CD4-positive, alpha-beta T cell treated with Interleukin-15 for 1 hour (primary cell): ENCODE results near the gene PICALM.
"Not testable (repeated sequence)": the region's sequence is repeated elsewhere in the genome, so short reads cannot be mapped to it uniquely, and the experiment has no call there.

Experiments
- DNase-seq: peaks from one replicate; pipeline ENCODE4 v3.0.0-alpha.2; 2020

Gene PICALM

DNA sequence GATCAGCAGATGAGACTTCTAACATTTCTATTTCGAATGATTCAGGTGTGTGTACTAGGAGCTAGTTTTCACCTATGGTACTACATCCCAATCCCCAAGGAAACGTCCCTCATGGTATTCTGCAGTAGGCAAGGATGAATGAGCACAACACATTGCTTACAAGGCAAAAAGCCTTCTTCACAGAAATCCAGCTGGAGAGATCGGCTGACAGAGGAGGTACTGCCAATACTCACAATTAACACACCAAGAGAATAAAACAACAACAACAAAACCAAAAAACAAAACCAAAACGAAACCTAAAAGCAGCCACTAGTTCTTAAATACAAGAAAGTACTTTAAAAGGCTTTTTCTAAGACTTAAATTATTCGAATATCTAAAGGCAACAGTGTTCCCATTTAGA, 101.4 kb downstream of the PICALM start:
- no peak for DNase-seq

DNA sequence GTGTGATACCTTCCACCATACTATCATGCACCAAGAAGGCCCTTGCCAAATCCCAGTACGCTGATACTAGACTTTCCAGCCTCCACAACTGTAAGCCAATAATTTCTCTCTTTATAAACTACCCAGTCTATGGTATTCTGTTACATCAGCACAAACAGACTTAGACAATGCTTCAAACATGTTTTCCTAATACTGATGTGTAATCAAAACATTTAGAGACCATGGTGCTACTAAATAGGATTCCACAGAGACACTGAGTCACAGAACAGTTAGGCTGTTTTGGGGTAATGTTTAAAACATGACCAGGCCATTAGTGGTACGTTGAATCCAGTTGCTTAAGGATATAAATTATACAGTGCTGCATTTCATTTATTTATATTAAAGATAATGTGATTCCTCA, 103.7 kb downstream of the PICALM start:
- DNase-seq: no peak

DNA sequence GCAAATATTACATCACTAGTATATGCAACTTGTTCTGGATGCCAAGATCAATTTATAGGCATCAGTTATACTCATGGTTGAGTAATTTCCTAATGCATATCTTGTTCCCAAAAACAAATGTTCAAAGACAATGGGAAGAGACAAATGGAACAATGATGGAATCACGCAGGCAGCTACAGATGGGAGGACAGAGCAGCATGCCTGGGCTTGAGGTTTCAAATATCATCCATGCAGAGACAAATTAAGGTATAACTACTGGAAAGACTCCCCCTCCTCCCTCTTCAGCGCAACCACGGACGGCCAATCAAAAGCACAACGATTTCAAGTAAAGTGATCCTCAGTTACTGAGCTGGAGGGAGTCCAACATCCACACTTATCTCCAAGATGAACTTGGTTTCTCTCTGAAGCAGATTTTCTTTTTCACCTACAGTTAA, 106.9 kb downstream of the PICALM start:
- no peak for DNase-seq

DNA sequence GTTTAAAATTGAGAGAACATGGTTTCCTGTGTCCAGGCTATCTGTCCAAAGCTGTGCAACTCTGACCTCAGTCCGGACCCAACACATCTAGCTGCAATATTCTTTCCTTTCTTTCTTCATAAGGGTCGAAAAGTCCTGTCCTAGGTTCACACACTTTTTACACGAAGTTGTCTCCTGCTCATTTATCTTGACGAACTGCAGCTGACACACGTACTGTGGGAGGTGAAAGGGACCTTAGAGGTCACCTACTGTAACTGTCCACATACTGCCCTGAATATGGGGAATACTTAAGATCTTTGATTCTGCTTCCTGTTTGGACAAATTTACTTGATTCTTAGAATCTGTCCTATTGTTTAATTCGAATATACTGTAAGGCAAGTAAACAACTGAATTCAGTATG, 107.8 kb downstream of the PICALM start:
- no peak for DNase-seq

DNA sequence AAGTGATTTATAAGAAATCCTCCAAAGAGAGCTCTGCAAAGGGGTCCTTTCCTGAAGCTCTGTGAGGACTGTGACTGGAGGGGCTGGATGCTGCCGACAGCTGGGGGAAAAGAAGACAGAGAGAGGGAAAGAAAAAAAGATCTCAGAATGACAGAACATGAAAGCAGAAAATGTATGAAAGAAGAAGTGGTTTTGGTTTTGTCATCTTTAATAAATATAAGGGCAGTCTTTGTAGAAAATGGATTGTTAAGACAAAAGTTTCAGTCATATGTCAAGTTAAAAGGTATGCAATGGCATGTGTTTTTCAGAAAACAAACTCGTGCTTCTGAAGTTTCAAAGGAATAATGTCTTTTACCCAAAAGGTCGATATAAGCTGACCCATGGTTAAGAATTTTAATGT, 108.2 kb downstream of the PICALM start:
- no peak for DNase-seq

DNA sequence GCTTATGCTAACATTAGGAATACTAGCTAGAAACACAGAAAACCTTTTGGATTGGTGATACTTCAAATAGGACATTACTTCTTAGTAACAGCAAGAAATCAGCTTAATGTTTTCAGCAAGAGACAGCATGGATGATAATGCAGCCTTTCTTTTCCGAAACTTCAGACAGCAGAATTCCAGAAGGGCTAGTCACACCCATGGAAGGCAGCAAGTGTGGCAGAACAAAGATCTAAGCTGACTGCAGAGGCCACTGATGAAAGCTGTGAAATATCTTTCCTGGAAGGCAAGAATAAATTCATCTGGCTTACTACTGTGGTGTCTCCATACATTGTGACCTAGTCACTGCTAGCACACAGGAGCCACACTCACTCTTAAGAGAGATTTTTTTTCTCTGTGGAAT, 113.4 kb downstream of the PICALM start:
- DNase-seq: no peak

DNA sequence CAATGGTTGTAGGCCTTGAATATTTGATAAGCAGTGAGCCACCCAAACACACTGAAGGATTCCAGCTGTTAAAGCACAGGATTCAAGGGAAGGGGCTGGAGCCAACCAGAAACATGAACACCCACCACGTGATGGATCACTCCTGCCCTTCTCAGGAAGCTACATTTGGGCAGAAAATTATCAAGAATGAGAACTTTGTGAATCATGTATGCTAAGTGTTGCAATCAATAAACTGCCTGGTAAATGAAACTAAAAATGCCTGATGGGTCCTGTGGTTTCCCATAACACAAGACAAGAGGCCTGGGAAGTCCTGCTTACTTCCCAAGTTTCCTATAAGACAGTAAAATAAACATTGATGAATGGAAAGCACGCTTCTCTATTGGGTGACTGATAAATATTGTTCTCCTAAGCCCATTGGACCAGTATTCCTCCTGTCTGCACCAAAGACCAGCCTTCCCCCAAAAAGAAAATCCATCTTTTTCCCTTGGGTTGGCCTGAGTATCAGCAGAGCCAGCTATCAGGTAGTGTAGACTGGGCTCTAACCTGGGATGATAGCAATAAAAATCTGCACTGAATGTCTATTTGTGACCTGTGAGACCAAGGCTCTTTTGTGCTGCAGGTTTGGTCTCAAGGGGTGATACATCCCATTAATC, 115.3 kb downstream of the PICALM start:
- no peak for DNase-seq

DNA sequence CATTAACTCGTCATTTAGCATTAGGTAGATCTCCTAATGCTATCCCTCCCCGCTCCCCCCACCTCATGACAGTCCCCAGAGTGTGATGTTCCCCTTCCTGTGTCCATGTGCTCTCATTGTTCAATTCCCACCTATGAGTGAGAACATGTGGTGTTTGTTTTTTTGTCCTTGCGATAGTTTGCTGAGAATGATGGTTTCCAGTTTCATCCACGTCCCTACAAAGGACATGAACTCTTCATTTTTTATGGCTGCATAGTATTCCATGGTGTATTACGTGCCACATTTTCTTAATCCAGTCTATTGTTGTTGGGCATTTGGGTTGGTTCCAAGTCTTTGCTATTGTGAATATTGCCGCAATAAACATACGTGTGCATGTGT, 116.8 kb downstream of the PICALM start:
- DNase-seq: not testable (repeated sequence)

DNA sequence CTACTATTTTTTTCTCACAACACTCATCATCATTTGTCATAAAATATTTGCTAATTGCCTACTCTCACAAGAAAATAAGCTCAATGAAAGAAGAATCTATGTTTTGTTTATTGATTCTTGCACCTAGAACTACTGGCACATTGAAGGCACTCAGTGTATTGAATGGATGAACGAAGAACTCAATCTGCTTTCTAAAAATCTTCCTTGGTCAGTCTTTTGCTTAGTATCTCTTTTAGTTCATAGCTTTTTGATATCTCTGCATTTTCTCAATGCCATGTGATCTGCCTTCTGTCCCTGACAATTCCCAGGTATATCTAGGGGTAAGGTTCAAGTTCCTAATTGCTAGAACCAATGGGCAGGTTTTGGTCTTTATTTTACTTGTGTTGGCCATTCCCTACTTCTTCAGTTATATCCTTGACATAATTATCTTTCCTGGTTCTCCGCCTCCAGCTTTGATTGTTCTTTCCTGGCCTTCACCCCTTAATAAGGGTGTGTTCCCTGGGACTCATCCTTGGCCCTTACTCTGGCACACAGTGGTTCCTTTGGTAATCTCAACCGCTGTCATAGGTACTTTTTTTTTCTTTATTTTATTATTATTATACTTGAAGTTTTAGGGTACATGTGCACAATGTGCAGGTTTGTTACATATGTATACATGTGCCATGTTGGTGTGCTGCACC, 117.3 kb downstream of the PICALM start:
- DNase-seq: no peak

DNA sequence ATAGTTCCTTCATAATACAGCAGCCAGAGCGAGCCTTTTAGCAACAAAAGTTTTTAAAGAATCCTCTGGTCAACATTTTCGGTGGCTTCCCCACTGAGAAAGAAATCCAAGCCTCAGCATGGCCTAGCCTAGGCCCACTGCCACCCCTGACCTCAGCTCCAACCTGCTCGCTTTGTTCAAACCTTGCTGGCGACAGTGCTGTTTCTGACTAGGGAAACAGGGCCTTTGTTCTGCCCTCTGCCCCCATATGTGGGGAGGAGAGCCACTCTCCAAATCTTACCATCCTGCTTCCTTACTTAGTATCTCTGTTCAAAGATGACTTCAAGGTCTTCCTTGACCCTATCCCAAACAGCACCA, 117.9 kb downstream of the PICALM start:
- no peak for DNase-seq

DNA sequence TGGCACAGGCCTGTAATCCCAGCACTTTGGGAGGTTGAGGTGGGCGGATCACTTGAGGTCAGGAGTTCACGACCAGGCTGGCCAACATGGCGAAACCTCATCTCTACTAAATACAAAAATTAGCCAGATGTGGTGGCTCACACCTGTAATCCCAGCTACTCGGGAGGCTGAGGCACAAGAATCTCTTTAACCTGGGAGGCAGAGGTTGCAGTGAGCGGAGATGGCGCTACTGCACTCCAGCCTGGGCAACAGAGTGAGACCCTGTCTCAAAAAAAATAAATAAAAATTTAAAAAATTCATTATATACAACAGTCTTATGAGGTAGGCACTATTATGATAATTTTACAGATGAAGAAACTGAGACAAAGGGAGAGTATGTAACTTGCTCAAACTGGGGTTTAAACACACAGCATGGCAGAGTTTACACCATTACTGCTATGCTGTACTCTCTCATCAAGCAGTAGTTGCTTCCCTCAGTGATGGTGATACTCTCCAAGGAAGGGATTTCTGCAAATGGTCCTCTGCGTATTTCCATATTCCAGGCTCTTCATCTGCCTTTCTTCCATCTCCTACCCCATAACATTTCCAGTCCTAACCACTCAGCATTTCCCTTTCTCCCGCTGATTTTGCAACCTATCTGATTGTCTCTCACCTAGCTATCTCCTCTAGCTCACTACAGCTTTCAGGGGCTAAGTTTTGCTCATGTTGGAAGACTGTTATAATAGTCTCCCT, 118.4 kb downstream of the PICALM start:
- DNase-seq: no peak

DNA sequence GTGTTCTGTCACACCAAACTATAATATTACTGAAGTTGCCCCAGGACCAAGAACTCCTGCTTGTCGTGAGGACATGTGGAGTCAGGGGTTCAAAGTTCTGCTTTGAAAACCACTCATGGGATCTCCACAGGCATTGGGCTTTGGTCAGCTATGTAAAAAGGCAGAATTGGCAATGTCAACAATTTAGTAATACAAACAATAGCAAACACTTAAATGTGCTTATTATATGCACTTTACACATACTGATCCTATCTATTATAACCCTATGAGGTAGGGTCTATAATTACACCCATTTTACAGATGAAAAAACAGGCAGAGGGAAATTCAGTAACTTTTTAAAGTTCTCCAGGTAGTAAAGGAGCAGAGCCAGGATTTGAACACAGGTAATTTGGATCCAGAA, 119.1 kb downstream of the PICALM start:
- DNase-seq: no peak

DNA sequence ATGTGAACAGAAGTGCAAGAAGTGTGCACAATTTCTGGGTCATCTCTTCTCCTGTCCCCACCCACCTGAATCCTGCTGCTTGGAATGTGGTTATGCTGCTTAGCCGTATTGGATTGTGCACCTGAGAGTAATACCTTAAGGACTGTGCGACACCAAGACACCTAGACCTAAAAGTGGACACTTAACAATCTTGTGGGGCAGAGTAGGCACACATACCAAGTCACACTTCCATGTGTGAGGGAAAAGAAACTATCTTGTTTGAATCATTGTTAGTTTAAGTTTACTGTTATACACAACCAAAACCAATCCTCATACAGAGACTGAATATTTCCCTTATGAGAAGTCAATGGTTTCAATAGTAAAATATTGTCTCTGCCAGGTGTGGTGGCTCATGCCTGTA, 120.0 kb downstream of the PICALM start:
- no peak for DNase-seq

DNA sequence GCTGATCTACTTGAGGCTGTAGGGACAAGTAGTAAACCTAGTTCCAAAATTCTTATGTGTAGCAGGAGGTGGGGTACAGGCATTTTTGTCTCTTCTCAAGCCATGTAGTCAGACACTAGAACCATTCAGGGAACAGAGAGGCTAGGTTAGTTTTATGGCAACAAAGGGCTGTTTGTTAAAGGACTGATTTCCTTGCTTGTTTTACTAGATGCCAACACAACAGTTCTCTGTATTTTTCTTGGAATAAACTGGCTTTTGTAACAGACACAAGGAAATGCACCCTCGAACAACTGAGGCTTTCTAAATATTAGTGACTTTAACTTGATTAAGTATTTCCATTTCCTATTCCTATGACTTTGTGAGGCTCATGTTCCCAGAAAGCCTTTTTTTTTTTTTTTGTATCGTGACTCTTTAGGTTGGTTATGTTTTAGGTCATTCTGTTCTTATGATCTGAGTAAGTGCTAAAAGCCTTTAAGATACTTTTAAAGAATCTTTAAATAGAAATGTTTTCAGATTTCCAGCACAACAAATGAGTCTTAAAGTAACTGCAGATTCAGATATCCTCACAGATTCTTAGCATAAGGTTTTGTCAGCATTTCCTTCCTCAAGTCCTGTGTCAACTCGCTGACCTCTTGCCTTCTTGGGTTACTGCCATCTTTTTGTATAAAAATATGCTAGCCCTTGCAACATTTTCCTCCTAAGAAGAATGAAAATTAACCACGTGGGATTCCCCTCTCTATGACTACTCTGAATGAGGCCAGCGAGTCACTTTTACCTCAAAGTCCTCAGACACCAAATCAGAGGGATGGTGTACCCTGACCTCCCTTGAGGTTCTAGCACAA, 121.2 kb downstream of the PICALM start:
- no peak for DNase-seq

DNA sequence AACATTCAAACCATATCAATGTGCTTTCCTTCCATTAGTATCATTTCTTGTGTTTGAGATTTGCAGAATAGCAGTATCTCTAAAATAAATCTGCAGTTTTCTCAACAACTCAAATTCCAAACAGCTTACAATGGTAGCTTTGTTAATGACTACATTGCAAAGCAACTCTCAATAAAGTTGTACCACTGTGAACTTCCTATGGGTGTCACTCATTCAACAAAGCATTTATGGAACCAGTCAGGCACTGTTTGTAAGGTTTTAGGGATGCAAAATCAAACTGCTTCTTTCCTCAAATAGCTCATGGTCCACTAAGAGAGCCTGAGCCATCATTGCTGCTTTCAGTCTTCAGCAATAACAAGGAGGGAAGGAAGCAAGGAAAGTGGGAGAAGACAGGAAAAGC, 122.7 kb downstream of the PICALM start:
- DNase-seq: no peak

DNA sequence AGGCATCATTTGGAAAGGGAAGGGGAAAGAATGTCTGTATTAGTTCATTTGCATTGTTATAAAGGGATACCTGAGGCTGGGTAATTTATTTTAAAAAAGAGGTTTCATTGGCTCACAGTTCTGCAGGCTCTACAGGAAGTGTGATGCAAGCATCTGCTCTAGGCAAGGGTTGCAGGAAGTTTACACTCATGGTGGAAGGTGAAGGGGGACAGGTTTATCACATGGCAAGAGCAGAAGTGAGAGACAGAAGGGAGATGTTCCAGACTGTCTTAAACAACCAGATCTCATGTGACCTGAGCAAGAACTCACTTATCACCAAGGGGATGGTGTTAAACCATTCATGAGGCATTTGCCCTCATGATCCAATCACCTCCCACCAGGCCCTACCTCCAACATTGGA, 123.1 kb downstream of the PICALM start:
- no peak for DNase-seq

DNA sequence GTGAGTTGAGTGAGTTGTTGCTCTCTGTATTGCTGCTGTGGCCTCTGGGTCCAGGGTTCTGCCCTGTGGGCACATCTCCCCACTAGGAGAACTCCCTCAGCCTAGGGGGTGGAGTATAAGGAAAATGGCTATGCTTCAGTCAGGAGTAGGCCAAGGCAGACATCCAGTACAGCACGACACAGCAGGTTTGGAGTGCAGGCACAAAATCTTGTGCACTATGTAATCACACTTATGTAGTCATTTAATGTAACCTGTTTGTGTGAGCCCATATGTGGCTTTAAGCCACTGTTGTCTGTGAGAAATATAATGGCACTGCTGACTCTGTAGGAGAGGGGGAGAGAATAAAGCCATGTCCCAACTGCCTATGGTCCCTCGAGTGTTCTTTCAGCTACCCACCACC, 123.6 kb downstream of the PICALM start:
- no peak for DNase-seq

DNA sequence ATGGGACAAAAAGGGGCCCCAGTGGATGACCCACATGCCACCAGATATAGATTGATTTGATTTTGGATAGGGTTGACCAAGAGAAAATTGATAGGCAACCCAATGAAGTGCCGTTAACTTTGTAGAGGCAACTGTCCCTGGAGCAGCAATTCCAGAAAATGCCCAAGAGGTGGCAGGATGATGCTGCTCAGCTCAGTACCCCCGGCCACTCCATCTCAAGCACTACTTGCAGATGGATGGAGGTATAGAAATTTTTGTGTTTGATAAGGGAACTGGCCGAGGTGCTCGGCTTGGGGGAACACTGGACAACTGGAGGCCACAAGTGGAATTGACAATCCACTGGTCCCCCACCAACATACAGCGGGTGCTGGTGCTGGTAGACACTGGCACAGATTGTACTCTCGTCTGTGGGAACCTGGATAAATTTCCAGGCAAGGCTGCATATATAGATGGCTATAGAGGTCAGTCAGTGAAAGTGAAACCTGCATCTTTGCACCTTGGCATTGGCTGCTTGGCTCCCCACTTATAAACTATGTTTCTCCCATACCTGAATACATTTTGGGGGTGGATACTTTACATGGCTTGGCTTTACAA, 127.4 kb downstream of the PICALM start:
- DNase-seq: no peak

DNA sequence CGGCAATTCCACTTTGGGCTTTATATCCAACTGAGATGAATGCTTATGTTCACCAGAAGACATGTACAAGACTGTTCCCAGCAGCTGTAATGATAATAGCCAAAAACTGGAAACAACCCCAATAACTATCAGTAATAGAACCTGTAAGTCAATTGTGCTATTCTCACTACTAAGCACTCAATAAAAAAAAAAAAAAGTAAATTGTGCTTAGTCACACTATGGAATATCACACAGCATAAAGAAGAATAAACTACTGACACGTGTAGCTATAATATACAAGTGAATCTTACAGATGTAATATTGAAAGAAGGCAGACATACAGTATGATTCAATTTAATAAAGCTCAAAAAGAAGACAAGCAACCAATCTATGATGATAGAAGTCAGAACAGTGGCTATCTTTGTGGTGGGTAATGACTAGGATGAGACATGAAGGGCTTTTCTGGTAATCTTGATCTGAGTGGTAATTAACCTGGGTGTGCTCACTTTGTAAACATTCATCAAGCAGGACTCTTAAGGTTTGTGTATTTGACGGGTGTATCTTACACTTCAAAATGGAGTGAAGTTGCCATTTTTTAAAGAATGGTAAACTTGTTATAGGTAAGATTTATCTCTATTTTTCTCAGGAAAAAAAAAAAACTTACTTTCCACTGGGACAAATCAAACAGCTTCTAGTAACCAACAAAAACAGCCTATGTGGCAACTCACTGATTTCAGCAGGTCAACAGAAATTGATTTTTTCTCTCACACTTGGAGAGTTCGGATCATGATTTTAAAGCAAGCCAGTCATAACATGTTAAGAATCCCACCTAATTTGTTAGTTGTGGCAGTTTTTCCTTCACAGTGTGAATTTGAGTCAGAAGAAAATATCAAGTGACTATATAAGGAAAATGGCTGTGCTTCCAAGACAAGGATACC, 129.5 kb downstream of the PICALM start:
- DNase-seq: no peak

DNA sequence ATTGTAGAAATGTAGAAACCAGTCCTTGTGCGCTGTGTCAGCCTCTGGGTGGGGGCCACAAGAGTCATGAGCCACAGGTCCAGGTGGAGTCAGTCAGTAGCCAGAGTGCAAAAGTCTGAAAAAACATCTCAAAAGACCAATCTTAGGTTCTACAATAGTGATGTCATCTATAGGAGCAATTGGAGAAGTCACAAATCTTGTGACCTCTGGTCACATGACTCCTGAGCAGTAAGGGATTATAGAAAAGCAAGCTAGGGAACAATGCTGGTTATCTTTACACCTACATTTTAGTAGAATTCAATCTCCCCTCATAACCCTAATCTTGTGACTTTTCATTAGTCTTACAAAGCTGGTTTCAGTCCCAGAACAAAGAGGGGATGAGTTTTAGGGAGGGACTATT, 131.0 kb downstream of the PICALM start:
- DNase-seq: no peak

DNA sequence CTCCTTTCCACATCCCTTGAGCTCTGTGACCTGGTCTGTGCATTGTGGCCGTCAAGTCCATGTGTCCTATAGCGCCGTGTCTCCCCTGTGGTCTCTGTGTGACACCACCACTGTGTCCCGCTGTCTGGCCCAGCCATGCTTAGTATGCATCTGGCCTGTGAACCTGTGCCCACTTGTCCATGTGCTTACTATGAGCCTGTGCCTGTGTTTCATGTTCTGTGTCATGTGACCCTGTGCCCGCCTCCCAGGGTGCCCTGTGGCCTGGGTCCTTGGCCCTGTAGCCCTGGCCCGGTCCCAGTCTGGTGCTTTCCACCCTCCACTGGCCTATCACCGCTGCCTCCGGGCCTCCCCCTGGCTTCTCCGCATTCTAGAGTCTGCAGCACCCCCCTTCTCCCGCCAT, 133.1 kb downstream of the PICALM start:
- DNase-seq: no peak

DNA sequence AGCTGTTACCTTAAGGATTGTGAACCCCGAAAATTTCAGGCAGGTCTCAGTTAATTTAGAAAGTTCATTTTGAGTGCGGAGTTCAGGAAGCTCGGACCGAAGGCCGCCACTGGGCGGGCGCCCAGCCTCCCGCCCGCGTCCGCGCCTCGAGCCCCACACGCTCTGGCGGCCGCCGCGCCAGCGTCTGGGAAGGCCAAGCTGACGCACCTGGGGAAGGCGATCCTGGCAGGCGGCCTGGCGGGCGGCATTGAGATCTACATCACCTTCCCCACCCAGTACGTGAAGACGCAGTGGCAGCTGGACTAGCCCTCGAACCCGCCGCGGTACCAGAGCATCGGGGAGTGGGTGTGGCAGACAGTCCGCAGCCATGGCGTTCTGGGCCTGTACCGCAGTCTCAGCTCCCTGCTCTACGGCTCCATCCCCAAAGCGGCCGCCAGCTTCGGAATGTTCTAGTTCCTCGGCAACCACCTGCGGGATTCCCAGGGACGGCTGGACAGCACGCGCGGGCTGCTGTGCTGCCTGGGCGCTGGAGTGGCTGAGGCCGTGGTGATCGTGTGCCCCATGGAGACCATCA, 134.2 kb downstream of the PICALM start:
- DNase-seq: no peak
